BE2C (cell line): ENCODE results near the gene KRTAP2-1.
"Not testable (repeated sequence)": the region's sequence is repeated elsewhere in the genome, so short reads cannot be mapped to it uniquely, and the experiment has no call there.

Source experiments
- DNase-seq: peaks from one replicate; pipeline ENCODE4 v3.0.0-alpha.2; 2020
- H3K27me3 ChIP-seq: fragments of 250-450 bp; sonication (Bioruptor Pico); 2 replicates; pipeline ENCODE4 v1.5.1; 2020; ENCODE audit warnings: mild to moderate bottlenecking
- H3K36me3 ChIP-seq: fragments of 250-450 bp; sonication (Bioruptor Pico); 2 replicates; pipeline ENCODE4 v1.5.1; 2020; ENCODE audit warnings: mild to moderate bottlenecking
- H3K4me1 ChIP-seq: fragments of 250-450 bp; sonication (Bioruptor Pico); 2 replicates; pipeline ENCODE4 v1.5.1; 2020
- H3K4me3 ChIP-seq: 2 replicates; pipeline ENCODE4 v1.5.1; 2011; ENCODE audit warnings: low read depth, low read length
- H3K9me3 ChIP-seq: fragments of 250-450 bp; sonication (Bioruptor Pico); 2 replicates; pipeline ENCODE4 v1.5.1; 2020
- TF ChIP-seq, protein P1 (sequence below): IDR thresholded peaks from 2 replicates; pipeline ENCODE4 v1.5.1; 2012; ENCODE audit warnings: mild to moderate bottlenecking, low read depth, low read length

KRTAP2-1 gene

DNA sequence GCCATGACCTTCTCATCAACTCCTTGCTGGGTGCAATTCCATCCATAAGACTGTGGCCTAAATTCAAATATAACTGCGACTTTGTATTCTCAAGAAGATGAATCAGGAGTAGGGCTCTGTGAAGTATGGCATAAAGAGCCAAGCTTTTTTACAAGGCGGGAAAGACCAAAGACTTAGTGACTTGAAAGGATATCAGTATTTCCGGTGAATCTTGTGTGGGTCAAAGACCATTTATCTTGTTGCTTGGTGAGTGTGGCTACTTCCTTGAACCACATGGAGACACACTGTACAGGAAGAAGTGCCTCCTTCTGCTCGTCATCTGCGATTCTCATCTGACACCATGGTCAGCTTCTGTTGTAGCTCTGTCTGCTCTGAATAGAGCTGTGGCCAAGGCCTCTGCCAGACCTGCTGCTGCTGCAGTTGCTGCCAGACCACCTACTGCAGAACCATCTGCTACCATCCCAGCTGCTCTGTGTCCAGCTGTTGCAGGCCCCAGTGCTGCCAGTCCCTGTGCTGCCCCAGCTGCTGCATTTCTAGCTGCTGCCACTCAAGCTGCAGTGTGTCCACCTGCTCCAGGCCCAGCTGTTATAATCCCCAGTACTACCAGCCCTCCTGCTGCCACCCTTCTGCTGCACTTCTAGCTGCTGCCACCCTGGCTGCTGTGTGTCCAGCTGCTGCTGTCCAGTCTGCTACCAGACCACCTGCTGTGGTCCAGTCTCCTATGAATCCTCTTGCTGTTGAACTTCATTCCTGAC, 24.7 kb upstream of the KRTAP2-1 start:
- no peaks in the 10 kb centered on the region; the same call in none of the 2 replicates for H3K27me3 ChIP-seq
- no peaks in the 10 kb centered on the region for H3K4me1 ChIP-seq
- no peak overlapping the region for H3K4me3 ChIP-seq
- no peaks in the 10 kb centered on the region for H3K9me3 ChIP-seq
- DNase-seq: no peak
- no peaks in the 10 kb centered on the region for H3K36me3 ChIP-seq
- TF ChIP-seq, protein P1, sequence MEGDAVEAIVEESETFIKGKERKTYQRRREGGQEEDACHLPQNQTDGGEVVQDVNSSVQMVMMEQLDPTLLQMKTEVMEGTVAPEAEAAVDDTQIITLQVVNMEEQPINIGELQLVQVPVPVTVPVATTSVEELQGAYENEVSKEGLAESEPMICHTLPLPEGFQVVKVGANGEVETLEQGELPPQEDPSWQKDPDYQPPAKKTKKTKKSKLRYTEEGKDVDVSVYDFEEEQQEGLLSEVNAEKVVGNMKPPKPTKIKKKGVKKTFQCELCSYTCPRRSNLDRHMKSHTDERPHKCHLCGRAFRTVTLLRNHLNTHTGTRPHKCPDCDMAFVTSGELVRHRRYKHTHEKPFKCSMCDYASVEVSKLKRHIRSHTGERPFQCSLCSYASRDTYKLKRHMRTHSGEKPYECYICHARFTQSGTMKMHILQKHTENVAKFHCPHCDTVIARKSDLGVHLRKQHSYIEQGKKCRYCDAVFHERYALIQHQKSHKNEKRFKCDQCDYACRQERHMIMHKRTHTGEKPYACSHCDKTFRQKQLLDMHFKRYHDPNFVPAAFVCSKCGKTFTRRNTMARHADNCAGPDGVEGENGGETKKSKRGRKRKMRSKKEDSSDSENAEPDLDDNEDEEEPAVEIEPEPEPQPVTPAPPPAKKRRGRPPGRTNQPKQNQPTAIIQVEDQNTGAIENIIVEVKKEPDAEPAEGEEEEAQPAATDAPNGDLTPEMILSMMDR: no peak

DNA sequence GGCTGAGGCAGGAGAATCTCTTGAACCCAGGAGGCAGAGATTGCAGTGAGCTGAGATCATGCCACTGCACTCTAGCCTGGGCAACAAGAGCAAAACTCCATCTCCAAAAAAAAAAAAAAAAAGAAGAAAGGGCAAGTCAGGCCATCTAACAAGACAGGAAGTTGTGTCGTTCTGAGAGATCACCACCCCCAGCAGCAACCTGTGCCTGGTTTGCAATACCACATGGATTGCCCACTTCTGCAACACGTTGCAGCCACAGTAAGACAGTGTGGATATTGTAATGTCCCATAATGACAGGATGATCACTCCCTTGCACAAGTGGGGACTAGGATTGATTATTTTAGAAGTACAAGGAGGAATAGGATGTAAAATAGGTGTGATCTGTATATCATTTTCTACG, 21.9 kb upstream of the KRTAP2-1 start:
- no peak overlapping the region for H3K4me3 ChIP-seq
- TF ChIP-seq, protein P1: no peak
- no peaks in the 10 kb centered on the region; the same call in none of the 2 replicates for H3K27me3 ChIP-seq
- no peak for DNase-seq
- no peaks in the 10 kb centered on the region for H3K4me1 ChIP-seq
- no peaks in the 10 kb centered on the region for H3K36me3 ChIP-seq
- no peaks in the 10 kb centered on the region for H3K9me3 ChIP-seq

DNA sequence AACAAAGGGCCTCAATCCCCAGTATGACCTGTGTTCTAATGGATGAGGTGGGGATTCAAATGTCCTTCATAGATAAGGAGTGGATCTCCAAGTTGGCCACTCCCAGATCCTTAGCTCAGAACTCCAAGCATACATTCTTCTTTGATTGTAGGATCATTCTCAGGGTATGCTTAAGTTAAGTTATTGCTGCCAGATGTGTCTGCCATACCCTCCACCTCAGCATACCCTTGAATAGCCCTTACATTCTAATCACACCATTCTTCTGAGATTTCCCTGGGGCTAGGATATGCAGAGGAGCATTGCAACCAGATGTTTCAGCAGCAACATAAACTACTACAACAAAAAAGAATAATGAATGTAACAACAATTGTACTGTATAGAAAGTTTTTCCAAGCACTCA, 20.2 kb upstream of the KRTAP2-1 start:
- TF ChIP-seq, protein P1: no peak
- Histone ChIP-seq H3K4me1 (no peaks in the 10 kb centered on the region), H3K4me3 (no peak overlapping the region), H3K36me3 (no peaks in the 10 kb centered on the region), H3K9me3 (no peaks in the 10 kb centered on the region), H3K27me3 (no peaks in the 10 kb centered on the region; the same call in 1 of the 2 replicates)
- no peak for DNase-seq

DNA sequence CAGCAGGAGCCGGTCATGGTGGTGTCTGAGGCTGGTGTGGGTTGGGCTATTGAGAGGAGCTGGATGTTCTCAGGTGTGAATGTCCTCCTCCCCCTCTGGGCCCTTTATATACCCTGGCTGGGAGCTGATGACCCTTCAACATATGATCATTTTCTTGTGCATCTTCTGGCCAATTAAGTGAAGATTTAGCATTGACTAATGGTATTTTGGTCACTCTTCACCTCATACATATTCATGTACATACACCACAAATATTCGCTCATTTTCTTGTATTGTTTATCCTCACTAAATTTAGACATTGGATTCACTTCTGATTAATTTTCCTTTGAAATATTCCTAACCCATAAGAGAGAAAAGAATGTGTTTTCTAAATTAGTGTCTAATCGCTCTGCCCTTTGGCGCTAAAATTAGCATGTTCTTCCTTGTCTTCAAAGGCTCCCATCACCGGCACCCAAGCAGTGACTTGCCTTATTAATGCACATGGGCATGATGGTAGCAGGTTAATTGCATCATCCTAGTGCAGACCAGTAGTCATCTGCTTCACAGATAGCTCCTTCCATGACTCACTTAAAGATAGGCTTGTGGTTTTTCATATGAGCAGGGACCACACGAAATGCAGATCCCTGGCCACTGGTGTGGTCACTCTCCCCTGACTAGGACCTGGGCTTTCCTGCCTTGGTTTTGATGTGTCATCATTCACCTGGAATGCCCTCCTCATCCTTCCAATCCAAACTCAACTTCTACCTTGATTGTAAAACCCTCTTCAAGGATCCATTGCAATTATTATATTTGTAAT, 18.9 kb upstream of the KRTAP2-1 start, which contains the start of gene KRTAP2-4:
TSS of gene KRTAP2-4 (minus strand) at position 51 of the 796 bp plus-strand sequence. CDS start at position 17, 34 bp downstream.
- TF ChIP-seq, protein P1: no peak
- Histone ChIP-seq H3K4me3 (no peak within 1 kb of the TSS), H3K36me3 (no peaks in the 10 kb centered on the region), H3K4me1 (no peaks in the 10 kb centered on the region), H3K27me3 (no peaks in the 10 kb centered on the region; the same call in 1 of the 2 replicates), H3K9me3 (no peaks in the 10 kb centered on the region)
- no peak for DNase-seq

DNA sequence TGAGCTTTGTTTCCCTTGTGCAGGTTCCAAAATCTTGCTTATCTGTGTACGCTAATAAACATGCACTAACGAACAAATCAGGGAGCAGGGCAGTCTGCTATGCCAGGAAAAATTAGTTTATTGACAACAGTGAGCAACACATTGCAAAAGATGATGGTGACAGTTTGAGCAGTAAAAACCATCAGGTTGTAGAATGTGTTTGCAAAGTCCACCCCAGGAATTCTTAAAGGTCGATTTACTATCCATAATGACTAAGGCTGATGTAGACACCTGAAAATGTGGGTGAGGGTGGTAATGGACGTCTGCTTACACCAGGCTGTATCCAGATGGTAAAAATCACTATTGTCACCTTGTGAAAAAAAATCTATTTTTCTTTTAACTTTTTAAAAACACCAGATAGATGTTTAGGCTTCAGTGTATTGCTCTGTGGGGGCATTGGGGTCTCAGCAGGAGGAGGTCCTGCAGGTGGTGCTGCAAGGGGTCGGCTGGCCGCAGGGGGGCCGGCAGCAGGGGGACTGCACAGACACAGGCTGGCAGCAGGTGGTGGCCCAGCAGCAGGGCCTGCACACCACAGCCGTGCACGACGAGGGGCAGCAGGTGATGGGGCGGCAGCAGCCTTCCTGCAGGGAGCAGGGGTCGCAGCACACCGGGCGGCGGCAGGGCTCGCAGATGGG, 18.0 kb upstream of the KRTAP2-1 start:
- H3K9me3 ChIP-seq, H3K36me3 ChIP-seq, H3K4me3 ChIP-seq, DNase-seq, H3K4me1 ChIP-seq, H3K27me3 ChIP-seq: not testable (repeated sequence)

DNA sequence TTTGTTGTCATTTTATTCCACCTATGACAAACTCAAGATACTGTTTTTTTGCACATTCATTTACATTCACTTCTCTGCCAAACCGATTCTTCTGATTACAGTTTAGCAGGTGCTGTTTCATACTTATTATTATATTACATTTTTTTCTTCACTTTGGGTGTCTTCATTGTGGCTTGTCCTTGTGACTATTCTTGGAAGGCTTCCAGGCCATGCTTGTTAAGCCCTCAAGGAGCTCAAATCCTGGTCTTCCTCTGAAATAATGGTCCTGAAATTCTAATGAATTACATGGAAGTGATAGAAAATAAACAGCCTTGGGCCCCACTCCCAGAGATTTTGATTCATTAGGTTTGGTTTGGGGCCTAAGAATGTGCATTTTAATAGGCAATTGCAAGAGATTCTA, 17.2 kb upstream of the KRTAP2-1 start:
- H3K4me1 ChIP-seq: no peaks in the 10 kb centered on the region
- DNase-seq: no peak
- H3K36me3 ChIP-seq: no peaks in the 10 kb centered on the region
- no peaks in the 10 kb centered on the region for H3K9me3 ChIP-seq
- H3K27me3 ChIP-seq: no peaks in the 10 kb centered on the region; the same call in 1 of the 2 replicates
- TF ChIP-seq, protein P1: no peak
- no peak overlapping the region for H3K4me3 ChIP-seq
